Nephron (organoid): ENCODE data around the gene PHLDB1.

Experiments used
- H3K27ac Mint-ChIP-seq, 3 experiments: 2 replicates each; pipeline ENCODE4 v1.8.0; 2020; ENCODE audit warnings: mixed read lengths in 3 of 3, mild to moderate bottlenecking in 2 of 3, moderate library complexity in 1 of 3
- H3K27me3 Mint-ChIP-seq: 2 replicates; pipeline ENCODE4 v1.8.0; 2021; ENCODE audit warnings: low read depth, mild to moderate bottlenecking, moderate library complexity, mixed read lengths
- H3K36me3 Mint-ChIP-seq: 2 replicates; pipeline ENCODE4 v1.8.0; 2020; ENCODE audit warnings: low read depth, mixed read lengths
- H3K4me1 Mint-ChIP-seq: 2 replicates; pipeline ENCODE4 v1.8.0; 2020; ENCODE audit warnings: mixed read lengths
- H3K4me3 Mint-ChIP-seq, 3 experiments: 2 replicates each; pipeline ENCODE4 v1.8.0; 2020; ENCODE audit warnings: mild to moderate bottlenecking in 3 of 3, mixed read lengths in 3 of 3, moderate library complexity in 2 of 3
- H3K9me3 Mint-ChIP-seq: 2 replicates; pipeline ENCODE4 v1.8.0; 2020; ENCODE audit warnings: mixed read lengths
- TF ChIP-seq, protein P1 (sequence below), 3 experiments: fragments of 200-600 bp; sonication (generic); IDR thresholded peaks; one replicate each; pipeline ENCODE4 v1.5.0; 2021; ENCODE audit warnings: antibody characterized with exemption in 3 of 3; ENCODE audit not compliant: unreplicated experiment in 3 of 3

PHLDB1 gene

DNA sequence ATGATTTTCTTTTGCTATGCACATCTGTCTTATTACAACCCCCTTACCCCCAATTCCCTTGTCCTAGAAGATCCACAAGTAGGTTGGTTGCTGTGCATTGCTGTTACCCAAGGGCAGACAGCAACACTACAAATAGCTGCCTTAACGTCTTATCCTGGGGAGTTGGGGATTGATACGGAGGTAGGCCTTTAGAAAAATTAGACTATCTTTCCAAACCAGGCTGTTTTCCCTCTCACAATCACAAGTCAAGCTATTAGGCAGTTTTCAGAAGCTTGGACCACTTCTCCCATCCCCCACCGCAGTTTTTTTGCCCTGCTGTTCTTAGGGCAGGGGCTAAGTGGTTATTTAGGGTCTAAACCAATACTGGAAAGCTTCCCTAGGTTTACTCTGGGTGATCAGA is 2.8 kb upstream of the PHLDB1 start:
- peaks cover 15% of the 10 kb centered on the region for H3K27me3 Mint-ChIP-seq
- no peaks in the 10 kb centered on the region for H3K9me3 Mint-ChIP-seq
- H3K27ac Mint-ChIP-seq: peak overlapping the region; percentile 95 to 99 (median 95)
- peaks cover 56% of the 10 kb centered on the region for H3K4me1 Mint-ChIP-seq
- TF ChIP-seq, protein P1, sequence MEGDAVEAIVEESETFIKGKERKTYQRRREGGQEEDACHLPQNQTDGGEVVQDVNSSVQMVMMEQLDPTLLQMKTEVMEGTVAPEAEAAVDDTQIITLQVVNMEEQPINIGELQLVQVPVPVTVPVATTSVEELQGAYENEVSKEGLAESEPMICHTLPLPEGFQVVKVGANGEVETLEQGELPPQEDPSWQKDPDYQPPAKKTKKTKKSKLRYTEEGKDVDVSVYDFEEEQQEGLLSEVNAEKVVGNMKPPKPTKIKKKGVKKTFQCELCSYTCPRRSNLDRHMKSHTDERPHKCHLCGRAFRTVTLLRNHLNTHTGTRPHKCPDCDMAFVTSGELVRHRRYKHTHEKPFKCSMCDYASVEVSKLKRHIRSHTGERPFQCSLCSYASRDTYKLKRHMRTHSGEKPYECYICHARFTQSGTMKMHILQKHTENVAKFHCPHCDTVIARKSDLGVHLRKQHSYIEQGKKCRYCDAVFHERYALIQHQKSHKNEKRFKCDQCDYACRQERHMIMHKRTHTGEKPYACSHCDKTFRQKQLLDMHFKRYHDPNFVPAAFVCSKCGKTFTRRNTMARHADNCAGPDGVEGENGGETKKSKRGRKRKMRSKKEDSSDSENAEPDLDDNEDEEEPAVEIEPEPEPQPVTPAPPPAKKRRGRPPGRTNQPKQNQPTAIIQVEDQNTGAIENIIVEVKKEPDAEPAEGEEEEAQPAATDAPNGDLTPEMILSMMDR (IDR thresholded peaks at IDR 0.05; ENCODE audit: unreplicated experiment in 3 of 3): no peak
- peaks cover 29% of the 10 kb centered on the region for H3K36me3 Mint-ChIP-seq
- peak overlapping the region in 2 of 3 experiments; percentile 19 to 36 for H3K4me3 Mint-ChIP-seq

DNA sequence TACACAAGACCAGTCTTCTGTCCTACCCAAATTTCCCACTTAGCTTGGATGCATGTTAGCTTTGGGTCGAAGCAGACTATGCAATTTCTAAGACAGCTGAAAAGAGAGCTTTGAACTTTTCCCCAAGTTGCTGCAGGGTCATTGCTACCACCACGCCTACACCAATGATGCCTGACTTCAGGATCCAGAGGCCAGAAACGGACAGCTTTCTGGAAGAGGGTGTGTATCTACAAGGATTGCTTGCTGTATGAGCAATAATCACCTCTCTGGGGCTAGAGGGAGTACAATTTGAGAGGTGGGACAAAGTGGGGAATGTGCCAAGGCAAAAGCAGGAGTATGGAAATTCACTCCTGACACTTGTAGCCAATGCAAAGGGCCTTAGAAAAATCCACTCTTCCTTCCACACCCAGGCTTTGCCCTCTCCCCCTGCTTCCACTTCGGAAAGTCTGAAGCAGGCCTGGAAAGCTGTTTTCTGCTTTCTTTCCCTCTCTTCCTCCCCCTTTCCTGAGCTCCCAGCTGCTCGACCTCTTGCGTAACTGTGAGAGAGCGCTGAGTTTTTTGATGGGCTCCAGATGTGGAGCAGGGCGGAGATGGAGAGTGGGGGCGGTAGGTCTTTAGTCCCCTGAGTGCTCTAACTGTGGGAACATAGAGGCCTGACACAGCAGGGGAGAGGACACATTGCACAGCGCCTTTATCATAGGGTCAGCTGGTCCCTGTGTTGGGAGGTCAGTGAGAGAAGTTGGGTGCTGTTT is 2.1 kb upstream of the PHLDB1 start:
- H3K9me3 Mint-ChIP-seq: no peaks in the 10 kb centered on the region
- H3K4me1 Mint-ChIP-seq: peaks cover 60% of the 10 kb centered on the region
- TF ChIP-seq, protein P1 (IDR thresholded peaks at IDR 0.05; ENCODE audit: unreplicated experiment in 3 of 3): no peak
- H3K4me3 Mint-ChIP-seq: peak overlapping the region; percentile 81 to 83 (median 83)
- H3K27ac Mint-ChIP-seq: peak overlapping the region; percentile 95 to 99 (median 95)
- peaks cover 22% of the 10 kb centered on the region for H3K36me3 Mint-ChIP-seq
- peaks cover 21% of the 10 kb centered on the region for H3K27me3 Mint-ChIP-seq

DNA sequence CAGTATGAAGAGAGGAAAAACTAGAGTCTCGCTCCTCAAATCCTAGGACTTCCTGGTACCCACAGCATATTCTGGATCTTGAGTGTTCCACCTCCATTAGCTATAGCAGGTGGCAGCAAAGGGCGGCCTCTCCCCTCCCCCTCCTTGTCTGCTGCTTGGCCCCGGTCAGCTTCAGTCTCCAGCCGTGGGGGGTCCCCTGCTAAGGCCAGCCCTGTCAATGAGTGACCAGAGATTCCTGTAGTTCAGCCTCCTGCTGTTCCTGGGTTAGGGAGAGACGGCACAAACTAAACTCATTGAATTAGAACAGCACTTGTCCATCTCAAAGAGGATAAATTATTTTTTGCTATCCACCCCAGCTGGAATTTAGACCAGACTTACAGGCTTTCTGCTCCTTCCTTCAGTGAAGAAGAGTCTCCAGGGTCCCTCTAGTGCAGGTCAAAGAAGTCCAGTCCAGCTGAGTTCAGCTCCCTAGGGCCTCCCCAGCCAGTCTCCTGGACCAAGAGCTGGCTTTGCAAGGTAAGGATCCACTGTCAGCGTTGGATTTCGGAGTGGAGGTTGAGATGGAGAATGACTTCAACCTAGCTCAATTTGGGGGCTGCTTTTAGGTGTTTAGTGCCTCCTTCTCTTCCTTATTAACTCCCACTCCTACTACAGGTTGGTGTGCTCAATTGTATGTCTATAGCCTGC is 1.1 kb upstream of the PHLDB1 start:
- TF ChIP-seq, protein P1 (IDR thresholded peaks at IDR 0.05; ENCODE audit: unreplicated experiment in 3 of 3): no peak
- Mint-ChIP-seq H3K36me3 (peaks cover 16% of the 10 kb centered on the region), H3K4me1 (peaks cover 64% of the 10 kb centered on the region), H3K9me3 (no peaks in the 10 kb centered on the region), H3K27ac (peak overlapping the region; percentile 95 to 99 (median 95)), H3K27me3 (peaks cover 26% of the 10 kb centered on the region), H3K4me3 (peak overlapping the region; percentile 81 to 83 (median 83))

DNA sequence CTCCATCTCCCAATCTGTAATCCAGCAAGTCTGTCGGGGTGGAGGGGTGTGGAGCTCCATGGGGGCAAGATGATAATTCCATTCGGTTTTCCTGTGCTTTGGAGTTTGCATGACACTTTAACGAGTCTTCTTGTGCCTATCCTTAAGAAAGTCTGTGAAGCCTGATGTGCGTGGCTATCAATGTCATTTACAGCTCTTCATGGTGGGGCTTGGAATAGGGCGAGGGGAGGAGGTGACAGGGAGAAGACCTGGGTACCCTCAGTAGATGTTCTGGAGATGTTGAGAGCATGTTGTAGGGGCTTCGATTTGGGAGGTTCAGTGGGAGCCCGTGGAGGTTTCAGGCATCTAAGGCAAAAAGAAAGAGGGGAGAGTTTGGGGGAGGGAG is 579 bp upstream of the PHLDB1 start:
- Mint-ChIP-seq H3K4me1 (peaks cover 66% of the 10 kb centered on the region), H3K36me3 (peaks cover 11% of the 10 kb centered on the region), H3K27ac (peak overlapping the region; percentile 95 to 99 (median 95)), H3K9me3 (no peaks in the 10 kb centered on the region), H3K27me3 (peaks cover 28% of the 10 kb centered on the region), H3K4me3 (peak overlapping the region; percentile 81 to 83 (median 83))
- TF ChIP-seq, protein P1 (IDR thresholded peaks at IDR 0.05; ENCODE audit: unreplicated experiment in 3 of 3): no peak

DNA sequence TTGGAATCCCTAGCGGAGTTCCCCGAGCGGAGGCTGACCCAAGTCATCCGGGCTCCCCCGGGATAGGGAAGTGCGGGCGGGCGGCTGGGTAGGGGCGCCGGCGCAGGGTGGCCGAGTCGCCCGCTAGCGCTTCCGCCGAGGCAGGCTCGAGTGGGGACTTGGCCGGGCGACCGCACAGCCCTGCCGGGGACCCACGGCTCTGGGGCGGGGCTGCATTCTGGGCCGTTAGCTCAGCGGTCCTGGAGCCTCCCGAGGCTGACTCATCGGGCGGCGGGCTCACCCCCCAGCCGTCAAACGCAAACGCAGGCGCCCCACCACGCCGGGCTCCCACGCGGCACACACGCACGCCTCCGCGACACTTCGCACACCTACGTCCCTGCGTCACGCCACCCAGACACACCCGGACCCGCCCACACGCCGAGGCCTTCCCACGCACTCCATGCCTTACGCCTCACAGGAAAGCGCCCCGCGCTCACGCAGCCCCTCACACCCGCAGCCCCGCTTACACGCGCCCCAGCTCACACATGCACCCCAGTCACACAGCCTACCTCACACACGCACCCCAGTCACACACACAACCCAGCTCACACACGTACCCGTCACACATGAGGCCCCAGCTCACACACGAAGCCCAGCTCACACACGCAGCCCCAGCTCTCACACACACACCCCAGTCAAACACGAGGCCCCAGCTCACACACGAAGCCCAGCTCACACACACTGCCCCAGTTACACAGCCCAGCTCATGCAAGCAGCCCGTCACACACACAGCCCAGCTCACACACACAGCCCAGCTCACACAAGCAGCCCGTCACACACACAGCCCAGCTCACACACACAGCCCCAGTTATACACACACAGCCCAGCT is 1.2 kb downstream of the PHLDB1 start:
- no peaks in the 10 kb centered on the region for H3K36me3 Mint-ChIP-seq
- peak overlapping the region; percentile 84 to 91 (median 88) for H3K4me3 Mint-ChIP-seq

More for the DNA sequence above, 1.2 kb downstream of the PHLDB1 start:
- peak overlapping the region; percentile 83 to 94 (median 92) for H3K27ac Mint-ChIP-seq
- H3K27me3 Mint-ChIP-seq: peaks cover 28% of the 10 kb centered on the region
- TF ChIP-seq, protein P1 (IDR thresholded peaks at IDR 0.05; ENCODE audit: unreplicated experiment in 3 of 3): no peak
- H3K4me1 Mint-ChIP-seq: peaks cover 65% of the 10 kb centered on the region
- H3K9me3 Mint-ChIP-seq: no peaks in the 10 kb centered on the region
